Tibial nerve (tissue), 4 donors: ENCODE data around the gene COL9A3.
"Not testable (repeated sequence)": the region's sequence is repeated elsewhere in the genome, so short reads cannot be mapped to it uniquely, and the experiment has no call there.

Source experiments
- CTCF ChIP-seq, 5 experiments: fragments of 200-600 bp in 3 of 5; fragments of 450-650 bp in 2 of 5; sonication (generic) in 3 of 5; IDR thresholded peaks; one replicate each; pipeline ENCODE4 v1.5.1; 2016 to 2019; ENCODE audit warnings: antibody characterized with exemption in 5 of 5, mild to moderate bottlenecking in 3 of 5, moderate library complexity in 2 of 5
- EP300 ChIP-seq, 2 donors: sonication (generic); formaldehyde crosslinking; IDR thresholded peaks; one replicate each; pipeline ENCODE4 v1.6.1; 2017; ENCODE audit warnings: antibody characterized with exemption in 2 of 2, mild to moderate bottlenecking in 1 of 2
- POLR2A ChIP-seq, 2 donors: fragments of 450-650 bp; IDR thresholded peaks; one replicate each; pipeline ENCODE4 v1.6.1; 2017; ENCODE audit warnings: antibody characterized with exemption in 2 of 2, mild to moderate bottlenecking in 2 of 2, moderate library complexity in 2 of 2

DNA sequence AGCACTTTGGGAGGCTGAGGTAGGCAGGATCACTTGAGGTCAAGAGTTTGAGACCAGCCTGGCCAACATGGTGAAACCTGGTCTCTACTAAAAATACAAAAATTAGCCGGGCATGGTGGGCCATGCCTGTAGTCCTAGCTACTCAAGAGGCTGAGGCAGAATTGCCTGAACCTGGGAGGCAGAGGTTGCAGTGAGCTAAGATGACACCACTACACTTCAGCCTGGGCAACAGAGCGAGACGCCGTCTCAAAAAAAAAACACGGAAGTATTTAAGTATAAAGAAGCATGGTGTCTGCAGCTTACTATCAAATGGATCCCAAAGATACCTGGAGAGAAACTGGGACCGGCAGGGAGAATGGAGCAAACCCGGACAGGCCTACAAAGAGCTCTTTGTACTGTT, 32.1 kb downstream of the COL9A3 start:
- not testable (repeated sequence) for TF ChIP-seq CTCF, POLR2A, EP300 (IDR thresholded peaks at IDR 0.05)
